ENCODE data around the gene FLT4.

The FLT4 gene

DNA sequence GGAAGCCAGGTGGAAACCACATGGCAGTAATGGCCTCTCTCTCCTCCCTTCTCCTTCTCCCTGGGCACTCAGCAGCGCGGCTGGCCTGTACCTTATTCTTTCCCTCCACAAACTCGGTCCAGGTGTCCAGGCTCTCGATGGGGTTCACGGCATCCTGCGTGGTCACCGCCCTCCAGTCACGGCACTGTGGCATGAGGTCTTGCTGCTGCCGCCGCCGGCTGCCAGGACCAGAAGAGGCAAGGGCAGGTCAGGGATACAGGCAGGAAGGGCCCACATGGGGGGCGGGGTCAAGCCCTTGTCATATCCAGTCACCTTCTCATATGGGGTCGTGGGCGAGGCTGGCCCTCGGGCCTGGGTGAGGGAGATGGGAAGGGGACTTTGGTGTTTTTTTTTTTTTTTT lies 25.6 kb downstream of the FLT4 start:
- H3K36me3 ChIP-seq (replicated peaks; ENCODE audit: low read depth, low read length): no peaks in the 10 kb centered on the region
- H3K27me3 ChIP-seq (ENCODE audit: low read depth, low read length): no peaks in the 10 kb centered on the region
- no peak overlapping the region for H3K4me2 ChIP-seq (ENCODE audit: low read length)
- no peaks in the 10 kb centered on the region for H3K4me1 ChIP-seq (ENCODE audit: low read length)
- H3K4me3 ChIP-seq (ENCODE audit: low read length): no peak overlapping the region
- H3K27ac ChIP-seq (ENCODE audit: low read length): no peak overlapping the region
- no peaks in the 10 kb centered on the region for H3K9me3 ChIP-seq (ENCODE audit: insufficient read depth, low read length)
- H4K20me1 ChIP-seq (ENCODE audit: insufficient read depth, low read length): no peaks in the 10 kb centered on the region
- H3K9ac ChIP-seq (ENCODE audit: low read length): no peak overlapping the region
- H2AFZ ChIP-seq (ENCODE audit: low read depth, low read length): no peak overlapping the region
- no peaks in the 10 kb centered on the region for H3K79me2 ChIP-seq (ENCODE audit: low read length)
- no peak for TF ChIP-seq EZH2phosphoT487 (IDR thresholded peaks at IDR 0.05; ENCODE audit: low read depth)
- TF ChIP-seq, protein P1, sequence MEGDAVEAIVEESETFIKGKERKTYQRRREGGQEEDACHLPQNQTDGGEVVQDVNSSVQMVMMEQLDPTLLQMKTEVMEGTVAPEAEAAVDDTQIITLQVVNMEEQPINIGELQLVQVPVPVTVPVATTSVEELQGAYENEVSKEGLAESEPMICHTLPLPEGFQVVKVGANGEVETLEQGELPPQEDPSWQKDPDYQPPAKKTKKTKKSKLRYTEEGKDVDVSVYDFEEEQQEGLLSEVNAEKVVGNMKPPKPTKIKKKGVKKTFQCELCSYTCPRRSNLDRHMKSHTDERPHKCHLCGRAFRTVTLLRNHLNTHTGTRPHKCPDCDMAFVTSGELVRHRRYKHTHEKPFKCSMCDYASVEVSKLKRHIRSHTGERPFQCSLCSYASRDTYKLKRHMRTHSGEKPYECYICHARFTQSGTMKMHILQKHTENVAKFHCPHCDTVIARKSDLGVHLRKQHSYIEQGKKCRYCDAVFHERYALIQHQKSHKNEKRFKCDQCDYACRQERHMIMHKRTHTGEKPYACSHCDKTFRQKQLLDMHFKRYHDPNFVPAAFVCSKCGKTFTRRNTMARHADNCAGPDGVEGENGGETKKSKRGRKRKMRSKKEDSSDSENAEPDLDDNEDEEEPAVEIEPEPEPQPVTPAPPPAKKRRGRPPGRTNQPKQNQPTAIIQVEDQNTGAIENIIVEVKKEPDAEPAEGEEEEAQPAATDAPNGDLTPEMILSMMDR (IDR thresholded peaks at IDR 0.05; ENCODE audit: low read depth, low read length): no peak

DNA sequence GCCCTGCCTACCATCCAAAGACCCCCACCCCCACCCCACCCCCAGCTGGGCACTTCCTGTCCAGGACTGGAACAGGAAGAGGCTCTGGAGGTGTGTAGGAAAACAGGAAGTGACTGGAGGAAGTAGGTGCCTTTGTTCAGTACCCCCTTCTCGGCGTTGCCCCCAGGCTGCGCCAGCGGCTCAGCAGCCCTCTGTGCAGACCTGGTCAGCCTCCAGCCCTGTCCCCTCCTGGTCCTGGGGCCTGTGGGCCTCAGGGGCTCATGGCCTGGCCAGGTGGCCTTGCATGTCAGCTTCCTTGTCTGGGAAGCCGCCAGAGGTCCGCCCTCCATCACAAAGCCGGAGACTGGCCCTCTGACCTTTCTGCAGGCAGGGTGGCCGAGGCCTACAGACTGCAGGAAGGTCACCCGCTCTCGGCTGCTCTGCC lies 26.0 kb downstream of the FLT4 start:
- TF ChIP-seq, protein P1 (IDR thresholded peaks at IDR 0.05; ENCODE audit: low read depth, low read length): no peak
- TF ChIP-seq EZH2phosphoT487 (IDR thresholded peaks at IDR 0.05; ENCODE audit: low read depth): no peak
- no peak overlapping the region for H3K4me2 ChIP-seq (ENCODE audit: low read length)

DNA sequence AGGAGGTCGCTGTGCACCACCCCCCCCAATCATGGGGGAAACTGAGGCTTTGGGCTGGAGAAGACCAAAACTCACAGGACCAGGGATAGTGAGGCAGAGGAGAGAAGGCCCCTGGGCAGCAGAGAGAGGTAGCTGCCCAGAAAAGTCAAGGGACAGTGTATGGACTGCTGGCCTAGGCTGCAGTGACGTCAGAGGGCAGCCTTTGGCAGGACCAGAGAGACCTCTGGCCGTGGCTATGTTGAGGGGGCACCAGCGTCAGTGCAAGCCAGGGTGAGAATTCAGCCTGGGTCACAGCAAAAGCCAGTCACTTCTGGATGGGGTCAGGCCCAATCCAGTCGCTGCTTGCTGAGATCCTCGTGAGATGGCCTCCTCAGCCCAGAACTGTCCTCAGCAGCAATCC lies 26.5 kb downstream of the FLT4 start:
- no peaks in the 10 kb centered on the region for H3K27me3 ChIP-seq (ENCODE audit: low read depth, low read length)
- no peak overlapping the region for H2AFZ ChIP-seq (ENCODE audit: low read depth, low read length)

More for the DNA sequence above, 26.0 kb downstream of the FLT4 start:
- H3K27ac ChIP-seq (ENCODE audit: low read length): no peak overlapping the region
- H3K9ac ChIP-seq (ENCODE audit: low read length): no peak overlapping the region
- no peaks in the 10 kb centered on the region for H4K20me1 ChIP-seq (ENCODE audit: insufficient read depth, low read length)
- H3K36me3 ChIP-seq (replicated peaks; ENCODE audit: low read depth, low read length): no peaks in the 10 kb centered on the region
- H3K4me1 ChIP-seq (ENCODE audit: low read length): no peaks in the 10 kb centered on the region
- H3K9me3 ChIP-seq (ENCODE audit: insufficient read depth, low read length): no peaks in the 10 kb centered on the region
- H3K79me2 ChIP-seq (ENCODE audit: low read length): no peaks in the 10 kb centered on the region
- H2AFZ ChIP-seq (ENCODE audit: low read depth, low read length): no peak overlapping the region
- H3K27me3 ChIP-seq (ENCODE audit: low read depth, low read length): no peaks in the 10 kb centered on the region
- no peak overlapping the region for H3K4me3 ChIP-seq (ENCODE audit: low read length)

DNA sequence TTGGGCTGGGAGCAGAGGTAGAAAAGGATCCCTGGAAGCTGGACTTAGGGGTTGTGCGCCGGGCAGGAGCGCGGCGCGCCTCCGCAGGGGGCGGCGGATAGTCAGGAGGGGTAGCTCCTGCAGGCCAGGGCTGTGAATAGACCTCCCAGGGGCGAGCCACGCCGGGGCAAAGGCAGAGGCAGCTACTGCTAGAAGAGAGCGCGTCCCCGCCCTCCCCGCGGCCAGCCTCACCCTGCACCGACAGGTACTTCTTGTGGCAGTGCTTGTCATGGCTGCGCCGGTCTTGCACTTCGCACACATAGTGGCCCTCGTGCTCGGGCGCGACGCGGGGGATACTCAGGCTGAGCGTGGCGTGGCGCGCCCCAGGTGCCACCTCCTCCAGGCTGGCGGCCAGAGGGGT lies 28.1 kb downstream of the FLT4 start:
- Histone ChIP-seq H3K4me1 (ENCODE audit: low read length) (no peaks in the 10 kb centered on the region), H3K9ac (ENCODE audit: low read length) (no peak overlapping the region), H3K79me2 (ENCODE audit: low read length) (no peaks in the 10 kb centered on the region), H4K20me1 (ENCODE audit: insufficient read depth, low read length) (no peaks in the 10 kb centered on the region), H3K27me3 (ENCODE audit: low read depth, low read length) (no peaks in the 10 kb centered on the region), H2AFZ (ENCODE audit: low read depth, low read length) (no peak overlapping the region), H3K4me3 (ENCODE audit: low read length) (no peak overlapping the region), H3K4me2 (ENCODE audit: low read length) (no peak overlapping the region), H3K36me3 (replicated peaks; ENCODE audit: low read depth, low read length) (no peaks in the 10 kb centered on the region), H3K9me3 (ENCODE audit: insufficient read depth, low read length) (no peaks in the 10 kb centered on the region), H3K27ac (ENCODE audit: low read length) (no peak overlapping the region)
- TF ChIP-seq, protein P1 (IDR thresholded peaks at IDR 0.05; ENCODE audit: low read depth, low read length): no peak
- no peak for TF ChIP-seq EZH2phosphoT487 (IDR thresholded peaks at IDR 0.05; ENCODE audit: low read depth)

More for the DNA sequence above, 26.5 kb downstream of the FLT4 start:
- no peaks in the 10 kb centered on the region for H4K20me1 ChIP-seq (ENCODE audit: insufficient read depth, low read length)
- H3K36me3 ChIP-seq (replicated peaks; ENCODE audit: low read depth, low read length): no peaks in the 10 kb centered on the region
- no peaks in the 10 kb centered on the region for H3K9me3 ChIP-seq (ENCODE audit: insufficient read depth, low read length)
- no peak overlapping the region for H3K27ac ChIP-seq (ENCODE audit: low read length)
- no peak overlapping the region for H3K9ac ChIP-seq (ENCODE audit: low read length)
- no peak overlapping the region for H3K4me3 ChIP-seq (ENCODE audit: low read length)
- no peaks in the 10 kb centered on the region for H3K79me2 ChIP-seq (ENCODE audit: low read length)
- no peak overlapping the region for H3K4me2 ChIP-seq (ENCODE audit: low read length)
- TF ChIP-seq, protein P1 (IDR thresholded peaks at IDR 0.05; ENCODE audit: low read depth, low read length): no peak
- TF ChIP-seq EZH2phosphoT487 (IDR thresholded peaks at IDR 0.05; ENCODE audit: low read depth): no peak
- no peaks in the 10 kb centered on the region for H3K4me1 ChIP-seq (ENCODE audit: low read length)
